ENCODE measurements around the gene ZPR1.

DNA sequence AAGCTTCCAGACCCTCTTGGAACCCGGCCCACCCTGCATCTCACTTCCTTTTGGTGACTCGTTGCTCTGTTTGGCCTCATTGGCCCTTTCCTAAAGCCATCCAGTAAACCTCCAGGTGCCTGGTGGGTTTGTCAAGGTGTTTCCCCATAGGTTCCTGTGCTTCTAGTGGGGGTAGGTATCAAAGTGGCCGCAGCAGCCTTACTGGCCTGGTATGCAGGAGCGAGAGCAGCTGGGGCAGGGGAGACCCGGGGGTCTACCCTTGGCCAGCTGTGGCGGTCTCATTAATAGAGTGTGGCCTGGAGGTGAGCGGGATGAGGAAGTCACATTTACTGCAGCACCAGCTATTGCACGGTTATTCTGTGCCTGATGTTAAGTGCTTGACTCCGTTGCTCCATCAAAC is 31.2 kb upstream of the ZPR1 start:
- no peak for TF ChIP-seq TAF1 (IDR thresholded peaks at IDR 0.05; ENCODE audit: low read depth)
- TF ChIP-seq EP300 (IDR thresholded peaks at IDR 0.05; ENCODE audit: borderline replicate concordance) = no peak
- TF ChIP-seq YY1 (IDR thresholded peaks at IDR 0.05; ENCODE audit: low read depth) = no peak
- TF ChIP-seq CEBPB (IDR thresholded peaks at IDR 0.05) = no peak
- no peak for TF ChIP-seq RAD21 (IDR thresholded peaks at IDR 0.05; ENCODE audit: low read depth)
- no peak for TF ChIP-seq FOXM1 (IDR thresholded peaks at IDR 0.05; ENCODE audit: borderline replicate concordance, low read depth)
- no peak for TF ChIP-seq TCF12 (IDR thresholded peaks at IDR 0.05; ENCODE audit: low read depth)
- TF ChIP-seq, protein P1, sequence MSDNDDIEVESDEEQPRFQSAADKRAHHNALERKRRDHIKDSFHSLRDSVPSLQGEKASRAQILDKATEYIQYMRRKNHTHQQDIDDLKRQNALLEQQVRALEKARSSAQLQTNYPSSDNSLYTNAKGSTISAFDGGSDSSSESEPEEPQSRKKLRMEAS (IDR thresholded peaks at IDR 0.05) = no peak
- TF ChIP-seq, protein P2, sequence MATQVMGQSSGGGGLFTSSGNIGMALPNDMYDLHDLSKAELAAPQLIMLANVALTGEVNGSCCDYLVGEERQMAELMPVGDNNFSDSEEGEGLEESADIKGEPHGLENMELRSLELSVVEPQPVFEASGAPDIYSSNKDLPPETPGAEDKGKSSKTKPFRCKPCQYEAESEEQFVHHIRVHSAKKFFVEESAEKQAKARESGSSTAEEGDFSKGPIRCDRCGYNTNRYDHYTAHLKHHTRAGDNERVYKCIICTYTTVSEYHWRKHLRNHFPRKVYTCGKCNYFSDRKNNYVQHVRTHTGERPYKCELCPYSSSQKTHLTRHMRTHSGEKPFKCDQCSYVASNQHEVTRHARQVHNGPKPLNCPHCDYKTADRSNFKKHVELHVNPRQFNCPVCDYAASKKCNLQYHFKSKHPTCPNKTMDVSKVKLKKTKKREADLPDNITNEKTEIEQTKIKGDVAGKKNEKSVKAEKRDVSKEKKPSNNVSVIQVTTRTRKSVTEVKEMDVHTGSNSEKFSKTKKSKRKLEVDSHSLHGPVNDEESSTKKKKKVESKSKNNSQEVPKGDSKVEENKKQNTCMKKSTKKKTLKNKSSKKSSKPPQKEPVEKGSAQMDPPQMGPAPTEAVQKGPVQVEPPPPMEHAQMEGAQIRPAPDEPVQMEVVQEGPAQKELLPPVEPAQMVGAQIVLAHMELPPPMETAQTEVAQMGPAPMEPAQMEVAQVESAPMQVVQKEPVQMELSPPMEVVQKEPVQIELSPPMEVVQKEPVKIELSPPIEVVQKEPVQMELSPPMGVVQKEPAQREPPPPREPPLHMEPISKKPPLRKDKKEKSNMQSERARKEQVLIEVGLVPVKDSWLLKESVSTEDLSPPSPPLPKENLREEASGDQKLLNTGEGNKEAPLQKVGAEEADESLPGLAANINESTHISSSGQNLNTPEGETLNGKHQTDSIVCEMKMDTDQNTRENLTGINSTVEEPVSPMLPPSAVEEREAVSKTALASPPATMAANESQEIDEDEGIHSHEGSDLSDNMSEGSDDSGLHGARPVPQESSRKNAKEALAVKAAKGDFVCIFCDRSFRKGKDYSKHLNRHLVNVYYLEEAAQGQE (IDR thresholded peaks at IDR 0.05; ENCODE audit: low read depth) = no peak
- no peak for TF ChIP-seq CREB1 (IDR thresholded peaks at IDR 0.05; ENCODE audit: low read depth)
- TF ChIP-seq EGR1 (IDR thresholded peaks at IDR 0.05) = no peak
- no peak for TF ChIP-seq ZBTB7A (IDR thresholded peaks at IDR 0.05; ENCODE audit: low read depth)

Data from Ishikawa (cell line).